ENCODE measurements around the gene EYS.

- TF ChIP-seq CTCF (IDR thresholded peaks at IDR 0.05; ENCODE audit: low read depth, low read length) (no peak), POLR2A (IDR thresholded peaks at IDR 0.05; ENCODE audit: extremely low read depth, insufficient read length) (no peak), MYC (IDR thresholded peaks at IDR 0.05; ENCODE audit: low read depth, low read length) (no peak)
Measured at GRCh38 chr6:65191471-65191870, 515.6 kb downstream of the EYS start.
